AG04450 (cell line): ENCODE results near the gene TK2. TPM values are rescaled to one million over a fixed set of nuclear protein-coding genes. Genes with fewer than 3 reads are reported as not detected.

Source experiments
- CTCF ChIA-PET: fragments of 300-600, 350-600 bp; formaldehyde crosslinking; extraction: SDS; loops from one replicate; lab custom pipeline; 2022; ENCODE audit warnings: antibody characterized with exemption, inconsistent platforms; lab: Charles Lee
- POLR2A ChIA-PET: fragments of 350-600 bp; formaldehyde crosslinking; extraction: SDS; loops from one replicate; lab custom pipeline; 2021; ENCODE audit warnings: antibody characterized with exemption, inconsistent platforms; lab: Yijun Ruan, JAX
- DNase-seq: peaks from one replicate; pipeline ENCODE4 v3.0.0-alpha.2; 2011; ENCODE audit warnings: low read depth, low spot score
- H3K27ac ChIP-seq: one replicate; pipeline ENCODE4 v1.5.1; 2012; ENCODE audit warnings: low read depth, low read length, control low read depth
- H3K27me3 ChIP-seq: one replicate; pipeline ENCODE4 v1.6.0; 2012; ENCODE audit warnings: low read length; ENCODE audit not compliant: control insufficient read depth, insufficient read depth
- H3K4me3 ChIP-seq: 2 replicates; pipeline ENCODE4 v1.5.1; 2011; ENCODE audit warnings: mild to moderate bottlenecking, low read depth, low read length, control low read depth
- H3K9me3 ChIP-seq: 2 replicates; pipeline ENCODE4 v1.5.1; 2012; ENCODE audit warnings: low read length; ENCODE audit not compliant: control insufficient read depth, insufficient read depth
- CTCF ChIP-seq: IDR thresholded peaks from 2 replicates; pipeline ENCODE4 v1.5.1; 2011; ENCODE audit warnings: low read depth, low read length, control low read depth, inconsistent platforms
- polyA plus RNA-seq: library from polyadenylated mRNA; depleted of rRNA; stranded (reverse); fragments of >200 nt; gene quantifications from 2 replicates; pipeline ENCODE4 v1.2.3, GENCODE V29; 2011

TK2 gene
- polyA plus RNA-seq, 1 experiment, result 34.2 TPM

- CTCF ChIA-PET, result interaction anchor here (0.6 to 1.2 kb wide), 3 partner anchors 25 to 296 kb away, joined by 3 to 4 read pairs (median 4); no protein-coding TSS in a partner anchor
- no peak for TF ChIP-seq CTCF
- H3K4me3 ChIP-seq, result no peak within 1 kb of the TSS
- no peaks in the 10 kb centered on the region for H3K9me3 ChIP-seq
- no peak for DNase-seq
- peaks cover 12% of the 10 kb centered on the region for H3K27me3 ChIP-seq
- H3K27ac ChIP-seq, result no peak within 1 kb of the TSS
- POLR2A ChIA-PET, result interaction anchor here (1.2 kb wide), 1 partner anchor 9 kb away, joined by 5 read pairs; no protein-coding TSS in a partner anchor
These were observed 29.0 kb upstream of the TK2 start, which contains the start of gene CMTM2 for GRCh38 chr16:66578651-66579531. CMTM2 (plus strand) TSS chr16:66579463; CDS start chr16:66579608, 145 bp downstream.

- H3K27me3 ChIP-seq, result peaks cover 12% of the 10 kb centered on the region
- H3K27ac ChIP-seq, result no peak overlapping the region
- TF ChIP-seq CTCF, result no peak
- ChIA-PET POLR2A (no interaction called here), CTCF (no interaction called here)
- H3K4me3 ChIP-seq, result no peak overlapping the region
- no peak for DNase-seq
- H3K9me3 ChIP-seq, result no peaks in the 10 kb centered on the region
These were observed 26.4 kb upstream of the TK2 start for GRCh38 chr16:66576296-66576695.

- H3K4me3 ChIP-seq, result no peak overlapping the region
- DNase-seq, result no peak
- H3K27me3 ChIP-seq, result peaks cover 12% of the 10 kb centered on the region
- TF ChIP-seq CTCF, result no peak
- H3K9me3 ChIP-seq, result no peaks in the 10 kb centered on the region
- no peak overlapping the region for H3K27ac ChIP-seq
- ChIA-PET CTCF (interaction anchor here (1.8 kb wide), 1 partner anchor 76 kb away, joined by 4 read pairs; no protein-coding TSS in a partner anchor), POLR2A (no interaction called here)
These were observed 25.1 kb upstream of the TK2 start for GRCh38 chr16:66575060-66575459.

DNA sequence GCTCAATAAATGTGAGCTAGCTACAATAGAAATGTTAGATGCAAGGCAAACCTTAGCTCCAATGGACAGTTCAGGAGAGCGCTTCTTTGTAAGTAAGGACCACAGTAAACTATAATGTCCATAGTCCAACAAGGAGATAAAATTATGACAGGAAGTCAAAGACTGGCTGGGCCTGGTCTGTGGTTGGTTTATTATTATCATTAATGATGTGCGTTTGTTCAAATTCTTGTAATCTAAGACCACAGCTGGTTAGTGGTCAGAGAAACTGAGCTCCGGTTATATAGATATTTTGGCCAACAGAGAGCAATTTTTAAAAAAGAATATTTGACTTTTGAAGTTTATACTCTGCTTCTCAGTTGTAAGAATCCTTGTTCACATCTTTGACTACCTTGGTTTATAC is 24.6 kb upstream of the TK2 start:
- TF ChIP-seq CTCF, result no peak
- no peak for DNase-seq
- H3K27me3 ChIP-seq, result peaks cover 12% of the 10 kb centered on the region
- no peaks in the 10 kb centered on the region for H3K9me3 ChIP-seq
- ChIA-PET POLR2A (no interaction called here), CTCF (interaction anchor here (1.8 kb wide), 1 partner anchor 76 kb away, joined by 4 read pairs; no protein-coding TSS in a partner anchor)
- H3K4me3 ChIP-seq, result no peak overlapping the region
- no peak overlapping the region for H3K27ac ChIP-seq

DNA sequence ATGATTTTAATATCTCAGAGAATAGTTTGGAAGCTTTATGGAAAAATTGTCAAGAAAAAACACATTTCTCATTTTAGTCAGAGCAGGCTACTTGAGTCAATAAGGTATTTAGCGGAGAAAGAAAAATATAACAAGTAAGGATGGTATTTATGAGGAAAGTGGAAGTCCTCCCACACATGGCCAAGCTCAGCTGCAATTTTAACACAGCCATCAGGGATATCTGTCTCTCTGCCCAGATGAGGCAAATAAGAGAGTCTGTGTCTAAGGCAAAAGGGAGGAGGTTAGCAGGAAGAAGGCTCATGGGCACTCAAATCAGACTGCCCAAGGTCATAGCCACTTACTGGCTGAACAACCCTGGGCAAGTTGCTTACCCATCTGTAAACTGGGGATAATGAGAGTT is 24.2 kb upstream of the TK2 start:
- DNase-seq, result no peak
- no peak for TF ChIP-seq CTCF
- H3K27me3 ChIP-seq, result peaks cover 12% of the 10 kb centered on the region
- ChIA-PET POLR2A (no interaction called here), CTCF (interaction anchor here (1.8 kb wide), 1 partner anchor 77 kb away, joined by 4 read pairs; no protein-coding TSS in a partner anchor)
- H3K27ac ChIP-seq, result no peak overlapping the region
- H3K9me3 ChIP-seq, result no peaks in the 10 kb centered on the region
- H3K4me3 ChIP-seq, result no peak overlapping the region
